IPS-20b (cell line): ENCODE data around the gene TULP1.

Experiments
- H3K27ac ChIP-seq: one replicate; pipeline ENCODE4 v1.5.1; 2013; ENCODE audit warnings: low read length
- H3K27me3 ChIP-seq: 2 replicates; pipeline ENCODE4 v1.6.1; 2013; ENCODE audit warnings: mild to moderate bottlenecking, low read length, inconsistent platforms; ENCODE audit not compliant: insufficient read depth
- H3K36me3 ChIP-seq: 2 replicates; pipeline ENCODE4 v1.6.1; 2013; ENCODE audit warnings: low read depth, mild to moderate bottlenecking, inconsistent platforms, low read length, moderate library complexity; ENCODE audit not compliant: insufficient read depth
- H3K4me1 ChIP-seq: 2 replicates; pipeline ENCODE4 v1.6.1; 2013; ENCODE audit warnings: mild to moderate bottlenecking, control low read depth, inconsistent platforms, low read length, moderate library complexity; ENCODE audit not compliant: insufficient read depth
- H3K4me3 ChIP-seq: 2 replicates; pipeline ENCODE4 v1.5.1; 2013; ENCODE audit warnings: mild to moderate bottlenecking, low read length, inconsistent platforms
- H3K9ac ChIP-seq: 2 replicates; pipeline ENCODE4 v1.6.1; 2013; ENCODE audit warnings: low read depth, mild to moderate bottlenecking, inconsistent platforms, low read length, moderate library complexity
- H3K9me3 ChIP-seq: 2 replicates; pipeline ENCODE4 v1.6.1; 2013; ENCODE audit warnings: mild to moderate bottlenecking, low read depth, low read length, inconsistent platforms; ENCODE audit not compliant: insufficient read depth

The TULP1 gene

GRCh38 chr6:35476004-35476403 lies 36.7 kb downstream of the TULP1 start:
- H3K9ac ChIP-seq = no peak overlapping the region
- H3K4me3 ChIP-seq = no peak overlapping the region
- no peaks in the 10 kb centered on the region for H3K27me3 ChIP-seq
- H3K4me1 ChIP-seq = no peaks in the 10 kb centered on the region; the same call in 1 of the 2 replicates
- no peaks in the 10 kb centered on the region for H3K9me3 ChIP-seq
- peaks cover 62% of the 10 kb centered on the region for H3K36me3 ChIP-seq
- no peak overlapping the region for H3K27ac ChIP-seq

DNA sequence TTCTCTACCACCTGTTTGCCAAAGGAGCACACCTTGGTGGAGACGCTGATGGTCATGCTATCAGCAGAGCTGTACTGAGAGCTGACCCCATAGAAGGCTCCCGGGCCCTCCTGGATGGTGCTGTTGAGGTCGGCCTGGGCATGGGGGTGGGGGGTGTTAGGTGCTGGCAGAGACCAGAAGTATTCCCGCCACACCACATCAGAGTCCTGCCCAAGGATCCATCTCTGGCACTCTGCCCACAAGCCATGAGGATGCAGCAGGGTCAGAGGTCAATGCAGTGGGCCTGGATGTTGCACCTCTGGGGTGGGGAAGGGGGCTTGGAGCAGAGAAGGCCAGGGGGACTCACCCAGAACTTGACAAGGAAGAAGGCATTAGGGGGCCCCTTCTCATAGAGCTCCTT lies 37.1 kb downstream of the TULP1 start:
- Histone ChIP-seq H3K4me3 (no peak overlapping the region), H3K9me3 (no peaks in the 10 kb centered on the region), H3K9ac (no peak overlapping the region), H3K36me3 (peaks cover 65% of the 10 kb centered on the region), H3K27ac (no peak overlapping the region), H3K4me1 (no peaks in the 10 kb centered on the region; the same call in 1 of the 2 replicates), H3K27me3 (no peaks in the 10 kb centered on the region)

DNA sequence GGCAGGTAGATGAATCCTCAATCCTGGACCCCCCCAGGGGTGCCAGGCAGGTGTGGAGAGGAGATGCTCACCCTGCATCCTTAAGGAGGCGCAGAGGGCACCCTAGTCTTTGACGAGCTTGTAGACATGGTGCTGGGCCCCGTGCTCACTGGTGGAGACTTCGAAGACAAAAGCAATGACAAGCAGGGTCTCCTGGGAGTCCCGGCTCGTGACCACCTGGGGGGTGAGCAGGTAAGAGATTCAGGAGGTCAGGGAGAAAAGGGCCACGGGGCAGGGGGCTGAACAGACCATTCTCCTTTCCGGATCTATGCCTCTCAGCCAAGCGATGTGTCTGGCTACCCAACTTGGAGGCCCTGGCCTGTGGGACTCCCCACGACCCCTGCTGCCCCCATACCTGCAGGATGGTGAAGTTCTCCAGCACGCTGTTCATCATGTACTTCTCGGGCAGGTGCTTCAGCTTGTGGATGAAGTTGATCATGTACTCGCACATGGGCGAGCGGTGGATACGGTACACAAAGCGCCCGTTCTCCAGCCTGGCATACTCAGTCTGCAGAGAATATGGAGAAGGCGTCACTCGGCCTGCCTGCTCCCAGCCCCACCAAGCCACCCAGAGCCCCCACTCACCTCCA lies 37.6 kb downstream of the TULP1 start:
- Histone ChIP-seq H3K36me3 (peaks cover 69% of the 10 kb centered on the region), H3K4me1 (peaks cover 2% of the 10 kb centered on the region; the same call in 1 of the 2 replicates), H3K27ac (no peak overlapping the region), H3K4me3 (no peak overlapping the region), H3K9ac (no peak overlapping the region), H3K27me3 (no peaks in the 10 kb centered on the region), H3K9me3 (no peaks in the 10 kb centered on the region)

- Histone ChIP-seq H3K27me3 (no peaks in the 10 kb centered on the region), H3K27ac (no peak overlapping the region), H3K4me1 (peaks cover 2% of the 10 kb centered on the region; the same call in 1 of the 2 replicates), H3K9me3 (no peaks in the 10 kb centered on the region), H3K36me3 (peaks cover 74% of the 10 kb centered on the region), H3K9ac (no peak overlapping the region), H3K4me3 (no peak overlapping the region)
Observed at GRCh38 chr6:35474131-35474941, 38.4 kb downstream of the TULP1 start.

- Histone ChIP-seq H3K4me1 (peaks cover 2% of the 10 kb centered on the region; the same call in 1 of the 2 replicates), H3K4me3 (no peak overlapping the region), H3K36me3 (peaks cover 80% of the 10 kb centered on the region), H3K27me3 (no peaks in the 10 kb centered on the region), H3K9ac (no peak overlapping the region), H3K27ac (no peak overlapping the region), H3K9me3 (no peaks in the 10 kb centered on the region)
Observed at GRCh38 chr6:35473850-35474130, 38.9 kb downstream of the TULP1 start.

GRCh38 chr6:35473075-35473849 lies 39.4 kb downstream of the TULP1 start:
- peak overlapping the region; percentile 45 for H3K27ac ChIP-seq
- no peaks in the 10 kb centered on the region for H3K9me3 ChIP-seq
- H3K36me3 ChIP-seq = peaks cover 79% of the 10 kb centered on the region
- H3K9ac ChIP-seq = no peak overlapping the region
- H3K4me1 ChIP-seq = peaks cover 2% of the 10 kb centered on the region; the same call in 1 of the 2 replicates
- no peak overlapping the region for H3K4me3 ChIP-seq
- no peaks in the 10 kb centered on the region for H3K27me3 ChIP-seq

DNA sequence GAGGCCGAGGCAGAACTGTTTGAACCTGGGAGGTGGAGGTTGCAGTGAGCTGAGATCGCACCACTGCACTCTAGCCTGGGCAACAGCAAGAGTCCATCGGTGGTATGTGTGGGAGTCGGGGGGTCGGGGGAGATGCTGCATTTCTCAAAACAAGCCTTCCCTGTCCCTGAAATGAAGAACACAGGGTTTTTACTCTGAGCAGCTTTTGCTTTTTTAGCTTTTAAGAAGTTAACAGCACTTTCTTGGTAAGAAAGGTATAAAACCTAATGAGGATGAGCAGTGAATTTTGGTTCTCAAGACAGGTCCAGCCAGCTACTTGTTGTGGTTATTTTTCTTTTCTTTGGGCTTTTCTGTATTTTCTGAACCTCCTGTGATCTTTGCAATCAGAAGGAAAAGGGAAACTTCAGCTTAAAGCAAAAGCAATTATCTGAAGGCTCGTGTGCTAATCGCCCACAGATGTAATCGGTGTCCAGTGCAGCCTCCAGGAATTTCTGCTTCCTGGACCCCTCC lies 40.8 kb downstream of the TULP1 start:
- H3K4me3 ChIP-seq = no peak overlapping the region
- peaks cover 2% of the 10 kb centered on the region; the same call in 1 of the 2 replicates for H3K4me1 ChIP-seq
- peaks cover 9% of the 10 kb centered on the region; the same call in 1 of the 2 replicates for H3K27me3 ChIP-seq
- no peaks in the 10 kb centered on the region for H3K9me3 ChIP-seq
- peaks cover 71% of the 10 kb centered on the region for H3K36me3 ChIP-seq
- H3K27ac ChIP-seq = no peak overlapping the region
- H3K9ac ChIP-seq = no peak overlapping the region

- Histone ChIP-seq H3K4me3 (peak overlapping the region; percentile 90), H3K4me1 (peaks cover 2% of the 10 kb centered on the region; the same call in 1 of the 2 replicates), H3K36me3 (peaks cover 81% of the 10 kb centered on the region), H3K9me3 (no peaks in the 10 kb centered on the region), H3K27ac (no peak overlapping the region), H3K9ac (peak overlapping the region; percentile 100; the same call in 1 of the 2 replicates), H3K27me3 (peaks cover 9% of the 10 kb centered on the region; the same call in 1 of the 2 replicates)
Observed at GRCh38 chr6:35470663-35471120, 42.0 kb downstream of the TULP1 start.

DNA sequence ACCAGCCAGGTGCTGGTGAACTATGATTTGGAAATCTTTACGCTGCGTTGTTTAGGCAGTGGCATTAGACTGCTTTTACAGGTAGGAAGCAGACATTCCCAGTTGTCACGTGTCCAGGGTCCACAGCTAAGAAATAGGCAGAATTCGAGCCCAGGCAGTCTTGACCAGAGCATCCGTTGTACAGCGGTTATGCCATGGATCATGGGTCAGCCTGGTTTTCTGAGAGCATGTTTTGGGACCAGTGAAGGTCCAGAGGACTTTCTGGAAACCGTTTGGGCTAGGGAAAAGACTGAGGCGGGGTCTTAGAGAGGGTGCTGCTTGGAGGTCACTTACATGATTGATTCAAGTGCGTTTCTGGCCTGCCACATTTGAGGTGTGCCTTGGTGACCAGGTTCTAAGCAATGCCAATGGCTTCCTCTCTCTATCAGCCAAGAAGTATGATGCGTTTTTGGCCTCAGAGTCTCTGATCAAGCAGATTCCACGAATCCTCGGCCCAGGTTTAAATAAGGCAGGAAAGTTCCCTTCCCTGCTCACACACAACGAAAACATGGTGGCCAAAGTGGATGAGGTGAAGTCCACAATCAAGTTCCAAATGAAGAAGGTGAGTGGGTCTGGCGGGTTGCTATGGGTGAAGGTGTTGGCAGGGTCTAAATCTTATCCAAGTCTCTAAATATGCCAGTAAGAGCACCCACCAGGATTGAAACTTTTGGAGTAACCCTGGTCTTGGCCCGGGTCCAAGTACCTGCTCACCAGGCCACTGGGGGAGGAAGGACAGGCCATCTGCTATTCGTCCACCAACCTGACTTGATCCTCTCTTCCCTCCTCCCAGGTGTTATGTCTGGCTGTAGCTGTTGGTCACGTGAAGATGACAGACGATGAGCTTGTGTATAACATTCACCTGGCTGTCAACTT lies 42.7 kb downstream of the TULP1 start:
- Histone ChIP-seq H3K9ac (peak overlapping the region; percentile 100), H3K27me3 (peaks cover 9% of the 10 kb centered on the region; the same call in 1 of the 2 replicates), H3K4me3 (peak overlapping the region; percentile 90), H3K27ac (no peak overlapping the region), H3K4me1 (peaks cover 2% of the 10 kb centered on the region; the same call in 1 of the 2 replicates), H3K36me3 (peaks cover 79% of the 10 kb centered on the region), H3K9me3 (no peaks in the 10 kb centered on the region)

GRCh38 chr6:35468980-35469750 lies 43.5 kb downstream of the TULP1 start:
- Histone ChIP-seq H3K27me3 (peaks cover 9% of the 10 kb centered on the region; the same call in 1 of the 2 replicates), H3K9me3 (no peaks in the 10 kb centered on the region), H3K4me1 (peaks cover 2% of the 10 kb centered on the region; the same call in 1 of the 2 replicates), H3K36me3 (peaks cover 71% of the 10 kb centered on the region), H3K9ac (peak overlapping the region; percentile 100), H3K27ac (peak overlapping the region; percentile 99), H3K4me3 (peak overlapping the region; percentile 90)
